ENCODE results near the gene VCPKMT. TPM values are rescaled to one million over a fixed set of nuclear protein-coding genes. Genes with fewer than 3 reads are reported as not detected.

Gene VCPKMT
- total RNA-seq, 1 donor from 2014 or later, result 23.5 TPM

DNA sequence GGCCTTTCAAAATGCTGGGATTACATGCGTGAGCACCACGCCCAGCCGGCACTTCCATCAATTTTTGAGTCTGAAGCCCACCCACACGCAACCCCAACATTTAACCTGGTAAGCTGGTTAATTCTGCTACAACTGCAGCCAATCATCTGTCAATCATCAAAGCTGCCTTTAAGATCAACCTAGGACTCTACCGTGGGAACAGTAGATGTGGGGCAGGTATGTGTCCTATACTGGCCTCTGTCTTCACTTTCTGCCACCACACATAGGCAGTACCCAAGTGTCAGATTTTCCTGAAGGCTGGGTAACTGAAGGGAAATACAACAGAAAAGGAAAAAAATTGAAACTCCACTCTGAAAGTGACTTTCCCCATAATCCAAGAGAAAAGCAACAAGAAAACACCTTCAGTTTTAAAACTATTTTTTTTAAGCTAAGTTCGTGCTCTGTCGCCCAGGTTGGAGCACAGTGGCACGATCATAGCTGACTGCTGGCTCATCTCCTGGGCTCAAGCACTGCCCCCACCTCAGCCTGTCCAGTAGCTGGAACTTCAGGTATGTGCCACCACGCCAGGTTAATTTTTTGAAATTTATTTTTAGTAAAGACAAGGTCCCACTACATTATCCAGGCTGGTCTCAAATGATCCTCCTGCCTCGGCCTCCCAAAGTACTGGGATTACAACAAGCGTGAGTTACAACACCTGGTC is 22.2 kb downstream of the VCPKMT start:
- H2AFZ ChIP-seq (replicated peaks), result no peak overlapping the region
- no peak overlapping the region for H3K9ac ChIP-seq
- no peak overlapping the region for H3K27ac ChIP-seq
- Mint-ChIP-seq H3K27ac (no peak overlapping the region), H3K4me3 (no peak overlapping the region), H3K9me3 (no peaks in the 10 kb centered on the region), H3K27me3 (ENCODE audit: insufficient read depth, low read depth) (peaks cover 3% of the 10 kb centered on the region), H3K36me3 (peaks cover 4% of the 10 kb centered on the region), H3K4me1 (peaks cover 16% of the 10 kb centered on the region)
- no peaks in the 10 kb centered on the region for H3K27me3 ChIP-seq
- TF ChIP-seq EZH2phosphoT487 (IDR thresholded peaks at IDR 0.05) (no peak), EZH2 (IDR thresholded peaks at IDR 0.05) (no peak), CTCF (IDR thresholded peaks at IDR 0.05) (no peak)
- H3K9me3 ChIP-seq (ENCODE audit: low read depth), result no peaks in the 10 kb centered on the region
- no peak for DNase-seq (ENCODE audit: low spot score)
- no peaks in the 10 kb centered on the region for H3K79me2 ChIP-seq (ENCODE audit: low read depth)
- no peaks in the 10 kb centered on the region for H4K20me1 ChIP-seq (ENCODE audit: low read depth)
- H3K36me3 ChIP-seq, result no peaks in the 10 kb centered on the region
- no peaks in the 10 kb centered on the region for H3F3A ChIP-seq (ENCODE audit: low read depth)
- H3K4me2 ChIP-seq, result no peak overlapping the region
- no peak overlapping the region for H3K4me3 ChIP-seq
- H3K4me1 ChIP-seq, result no peaks in the 10 kb centered on the region

DNA sequence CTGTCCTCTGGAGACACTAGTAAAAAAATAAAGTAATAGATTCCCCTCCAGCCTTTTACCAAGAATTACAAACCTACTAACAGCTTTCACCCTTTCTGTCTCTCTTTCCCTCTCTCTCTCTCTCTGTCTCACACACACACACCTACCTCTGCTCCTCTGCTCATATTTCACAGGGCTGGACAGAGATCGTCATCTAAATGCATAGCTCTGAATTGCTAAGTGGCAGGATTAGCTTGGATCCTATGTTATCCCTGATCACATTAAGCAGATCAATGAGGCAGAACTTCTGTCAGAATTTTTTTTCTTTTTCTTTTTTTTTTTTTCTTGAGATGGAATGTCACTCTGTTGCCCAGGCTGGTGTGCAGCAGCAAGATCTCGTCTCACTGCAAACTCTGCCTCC is 22.9 kb downstream of the VCPKMT start:
- no peaks in the 10 kb centered on the region for H3K9me3 ChIP-seq (ENCODE audit: low read depth)
- H3K36me3 Mint-ChIP-seq, result peaks cover 4% of the 10 kb centered on the region
- no peak for TF ChIP-seq CTCF (IDR thresholded peaks at IDR 0.05)
- TF ChIP-seq EZH2 (IDR thresholded peaks at IDR 0.05), result no peak
- no peak for TF ChIP-seq EZH2phosphoT487 (IDR thresholded peaks at IDR 0.05)
- no peaks in the 10 kb centered on the region for H3F3A ChIP-seq (ENCODE audit: low read depth)
- no peaks in the 10 kb centered on the region for H3K36me3 ChIP-seq
- no peaks in the 10 kb centered on the region for H4K20me1 ChIP-seq (ENCODE audit: low read depth)
- H3K4me3 Mint-ChIP-seq, result no peak overlapping the region
- H3K9me3 Mint-ChIP-seq, result no peaks in the 10 kb centered on the region
- no peak overlapping the region for H3K27ac ChIP-seq
- H3K4me2 ChIP-seq, result no peak overlapping the region
- no peak overlapping the region for H3K4me3 ChIP-seq
- no peak for DNase-seq (ENCODE audit: low spot score)
- H3K79me2 ChIP-seq (ENCODE audit: low read depth), result no peaks in the 10 kb centered on the region
- peak overlapping the region; percentile 14 for H3K27ac Mint-ChIP-seq
- H3K9ac ChIP-seq, result no peak overlapping the region
- no peaks in the 10 kb centered on the region for H3K4me1 ChIP-seq
- peaks cover 16% of the 10 kb centered on the region for H3K4me1 Mint-ChIP-seq
- H3K27me3 Mint-ChIP-seq (ENCODE audit: insufficient read depth, low read depth), result peaks cover 3% of the 10 kb centered on the region
- no peak overlapping the region for H2AFZ ChIP-seq (replicated peaks)
- H3K27me3 ChIP-seq, result no peaks in the 10 kb centered on the region

DNA sequence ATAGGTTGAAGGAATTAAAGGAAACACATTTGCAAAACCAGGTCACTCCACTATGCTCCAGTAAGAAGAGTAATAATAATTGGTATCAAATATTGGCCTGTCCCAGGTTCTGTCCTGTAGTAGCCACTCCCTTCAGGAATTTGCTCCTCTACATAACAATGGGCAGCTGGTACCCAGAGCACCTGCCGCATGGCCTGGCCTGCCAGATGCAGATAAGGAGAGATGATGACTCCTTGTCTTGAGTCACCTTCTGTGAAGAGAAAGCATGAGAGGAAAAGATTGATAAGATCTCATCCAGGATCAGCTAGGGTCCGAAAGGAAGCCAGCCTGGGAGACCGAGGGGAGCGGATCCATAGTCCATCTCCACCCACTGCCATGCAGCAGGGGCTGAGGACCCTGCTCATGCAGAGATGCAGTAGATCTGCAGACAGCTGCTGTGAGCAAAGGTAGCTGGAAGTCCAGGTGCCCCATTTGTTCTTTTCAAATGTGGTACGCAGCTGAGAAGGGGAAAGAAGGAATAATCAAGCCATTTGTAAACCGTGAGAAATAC is 24.3 kb downstream of the VCPKMT start:
- peaks cover 16% of the 10 kb centered on the region for H3K4me1 Mint-ChIP-seq
- no peak for DNase-seq (ENCODE audit: low spot score)
- peak overlapping the region; percentile 21 for H3K27ac Mint-ChIP-seq

More for the DNA sequence above, 24.3 kb downstream of the VCPKMT start:
- H4K20me1 ChIP-seq (ENCODE audit: low read depth), result no peaks in the 10 kb centered on the region
- TF ChIP-seq EZH2phosphoT487 (IDR thresholded peaks at IDR 0.05), result no peak
- TF ChIP-seq CTCF (IDR thresholded peaks at IDR 0.05), result no peak
- TF ChIP-seq EZH2 (IDR thresholded peaks at IDR 0.05), result no peak
- no peak overlapping the region for H3K27ac ChIP-seq
- Mint-ChIP-seq H3K4me3 (no peak overlapping the region), H3K36me3 (peaks cover 4% of the 10 kb centered on the region), H3K9me3 (no peaks in the 10 kb centered on the region), H3K27me3 (ENCODE audit: insufficient read depth, low read depth) (peaks cover 3% of the 10 kb centered on the region)
- no peak overlapping the region for H3K9ac ChIP-seq
- H3K36me3 ChIP-seq, result no peaks in the 10 kb centered on the region
- no peaks in the 10 kb centered on the region for H3K9me3 ChIP-seq (ENCODE audit: low read depth)
- no peak overlapping the region for H3K4me2 ChIP-seq
- no peak overlapping the region for H3K4me3 ChIP-seq
- H3K79me2 ChIP-seq (ENCODE audit: low read depth), result no peaks in the 10 kb centered on the region
- no peaks in the 10 kb centered on the region for H3K4me1 ChIP-seq
- H3F3A ChIP-seq (ENCODE audit: low read depth), result no peaks in the 10 kb centered on the region
- H3K27me3 ChIP-seq, result no peaks in the 10 kb centered on the region
- H2AFZ ChIP-seq (replicated peaks), result no peak overlapping the region

Data from neural progenitor cell (in vitro differentiated cells).